ENCODE measurements around the gene NKG7.

Gene NKG7

DNA sequence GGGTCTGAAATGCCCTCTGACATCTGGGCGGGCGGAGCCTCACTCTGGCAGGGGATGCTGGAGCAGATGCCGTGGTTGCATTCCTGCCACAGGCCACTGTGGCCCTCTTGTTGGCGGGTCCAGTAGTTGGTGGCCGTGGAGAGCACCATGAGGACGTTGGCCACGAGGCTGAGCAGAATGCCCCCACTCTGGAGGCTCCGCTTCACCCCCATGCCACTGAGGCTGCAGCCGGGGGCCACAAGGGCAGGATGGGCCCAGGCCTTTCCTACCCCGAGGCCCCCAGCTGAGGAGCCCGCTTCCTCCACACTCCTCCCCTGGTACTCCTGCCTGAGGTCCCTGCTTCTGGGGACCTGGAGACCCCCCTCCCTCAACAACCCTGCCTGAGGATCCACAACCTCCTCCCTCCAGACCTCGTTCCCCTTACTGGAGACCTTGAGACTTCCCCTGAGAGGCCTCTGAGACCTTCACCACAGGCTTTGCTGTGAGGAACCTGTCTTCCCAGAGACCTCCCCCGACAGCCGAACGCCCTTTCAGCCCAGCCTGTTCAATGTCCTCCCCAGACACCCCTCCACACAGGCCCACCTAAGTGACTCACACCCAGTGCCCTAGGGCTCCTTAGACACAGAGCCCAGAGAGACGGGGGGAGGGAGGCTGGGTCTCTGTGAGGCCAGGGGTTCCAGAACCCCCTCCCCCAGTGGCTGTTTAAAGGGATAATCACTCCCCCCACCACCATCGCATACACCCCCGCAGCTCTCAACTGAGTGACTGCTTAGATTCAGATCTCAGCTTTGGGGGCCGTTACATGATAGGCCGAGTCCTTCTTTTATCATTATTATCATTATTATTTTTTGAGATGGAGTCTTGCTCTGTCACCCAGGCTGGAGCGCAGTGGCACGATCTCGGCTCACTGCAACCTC lies 3.8 kb downstream of the NKG7 start, which contains the start of gene CLDND2:
Gene CLDND2 (minus strand): TSS at position 638 of the 917 bp plus-strand sequence. CDS start 426 bp downstream, at position 212.
- TF ChIP-seq, protein P1, sequence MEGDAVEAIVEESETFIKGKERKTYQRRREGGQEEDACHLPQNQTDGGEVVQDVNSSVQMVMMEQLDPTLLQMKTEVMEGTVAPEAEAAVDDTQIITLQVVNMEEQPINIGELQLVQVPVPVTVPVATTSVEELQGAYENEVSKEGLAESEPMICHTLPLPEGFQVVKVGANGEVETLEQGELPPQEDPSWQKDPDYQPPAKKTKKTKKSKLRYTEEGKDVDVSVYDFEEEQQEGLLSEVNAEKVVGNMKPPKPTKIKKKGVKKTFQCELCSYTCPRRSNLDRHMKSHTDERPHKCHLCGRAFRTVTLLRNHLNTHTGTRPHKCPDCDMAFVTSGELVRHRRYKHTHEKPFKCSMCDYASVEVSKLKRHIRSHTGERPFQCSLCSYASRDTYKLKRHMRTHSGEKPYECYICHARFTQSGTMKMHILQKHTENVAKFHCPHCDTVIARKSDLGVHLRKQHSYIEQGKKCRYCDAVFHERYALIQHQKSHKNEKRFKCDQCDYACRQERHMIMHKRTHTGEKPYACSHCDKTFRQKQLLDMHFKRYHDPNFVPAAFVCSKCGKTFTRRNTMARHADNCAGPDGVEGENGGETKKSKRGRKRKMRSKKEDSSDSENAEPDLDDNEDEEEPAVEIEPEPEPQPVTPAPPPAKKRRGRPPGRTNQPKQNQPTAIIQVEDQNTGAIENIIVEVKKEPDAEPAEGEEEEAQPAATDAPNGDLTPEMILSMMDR (IDR thresholded peaks at IDR 0.05; ENCODE audit: low read depth, low read length) = no peak
- H3K4me3 ChIP-seq (ENCODE audit: low read depth, low read length) = peak within 1 kb of the TSS; percentile 72

- peak overlapping the region; percentile 72 for H3K4me3 ChIP-seq (ENCODE audit: low read depth, low read length)
Measured at GRCh38 chr19:51367565-51368365, 4.7 kb downstream of the NKG7 start.

DNA sequence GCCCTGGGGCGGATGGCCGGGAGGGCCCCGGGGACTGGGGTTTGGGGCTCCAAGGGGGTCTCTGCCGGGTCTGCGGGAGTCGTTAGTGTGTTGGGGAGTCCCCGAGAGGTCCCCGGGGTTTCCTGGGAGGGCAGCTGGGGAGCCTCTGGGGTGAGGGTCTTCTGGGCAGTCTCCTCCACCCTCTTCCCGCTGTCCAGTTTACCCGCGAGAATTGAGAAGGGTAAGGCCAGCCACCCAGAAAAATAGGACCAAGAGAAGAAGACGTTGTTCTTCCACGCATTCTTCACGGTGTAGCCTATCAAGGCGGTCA lies 5.2 kb downstream of the NKG7 start:
- TF ChIP-seq, protein P1 (IDR thresholded peaks at IDR 0.05; ENCODE audit: low read depth, low read length) = no peak
- H3K4me3 ChIP-seq (ENCODE audit: low read depth, low read length) = peak overlapping the region; percentile 67

More at GRCh38 chr19:51367565-51368365, 4.7 kb downstream of the NKG7 start:
- TF ChIP-seq, protein P1 (IDR thresholded peaks at IDR 0.05; ENCODE audit: low read depth, low read length) = no peak

DNA sequence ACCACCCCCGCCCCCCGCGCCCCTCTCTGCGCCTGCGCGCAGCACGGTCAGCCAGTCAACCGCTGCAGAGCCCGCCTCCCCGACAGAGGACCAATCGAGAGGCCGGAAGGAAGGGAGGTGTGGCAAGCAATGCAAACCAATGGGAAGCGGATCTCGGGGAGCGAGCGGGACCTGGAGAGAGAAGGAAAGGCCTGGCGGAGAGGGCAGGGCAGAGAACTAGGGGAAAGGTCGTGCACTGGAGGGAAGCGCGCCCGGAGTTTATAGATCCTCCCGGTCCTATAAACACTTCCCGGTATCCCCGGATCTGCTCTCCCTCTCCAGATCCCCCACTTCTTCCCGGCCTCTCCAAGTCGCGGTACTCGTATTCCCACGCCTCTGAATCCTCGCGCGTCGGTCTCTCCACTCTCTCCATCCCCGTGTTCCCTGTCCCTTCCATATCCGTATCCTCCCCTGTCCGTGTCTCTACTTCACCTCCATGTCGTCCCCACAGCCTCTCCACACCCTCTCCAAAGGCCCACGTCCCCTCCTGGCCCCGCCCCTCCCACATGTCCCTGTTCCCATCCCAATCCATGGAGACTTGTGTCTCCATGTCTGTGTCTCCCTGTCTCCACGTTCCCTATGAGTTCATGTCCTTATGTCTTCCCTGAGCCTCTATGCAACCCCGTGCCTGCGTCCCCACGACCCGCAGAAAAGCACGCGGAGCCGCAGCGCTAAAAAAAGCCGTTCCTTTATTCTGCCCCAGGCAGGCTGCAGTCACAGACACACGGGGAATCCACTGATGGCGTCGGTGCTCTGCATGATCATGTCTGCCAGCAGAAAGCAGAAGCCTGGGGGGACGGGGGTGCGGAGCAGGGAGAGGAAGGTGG lies 5.8 kb downstream of the NKG7 start:
- TF ChIP-seq, protein P1 (IDR thresholded peaks at IDR 0.05; ENCODE audit: low read depth, low read length) = no peak
- peak overlapping the region; percentile 84 for H3K4me3 ChIP-seq (ENCODE audit: low read depth, low read length)

- peak within 1 kb of the TSS; percentile 84 for H3K4me3 ChIP-seq (ENCODE audit: low read depth, low read length)
- TF ChIP-seq, protein P1 (IDR thresholded peaks at IDR 0.05; ENCODE audit: low read depth, low read length) = no peak
Measured at GRCh38 chr19:51365965-51366388, 6.5 kb downstream of the NKG7 start, which contains the start of gene ETFB. Gene ETFB (minus strand): TSS chr19:51366388. CDS start chr19:51366326, 62 bp downstream.

GRCh38 chr19:51365211-51365964 lies 7.1 kb downstream of the NKG7 start:
- TF ChIP-seq, protein P1 (IDR thresholded peaks at IDR 0.05; ENCODE audit: low read depth, low read length) = no peak
- peak overlapping the region; percentile 84 for H3K4me3 ChIP-seq (ENCODE audit: low read depth, low read length)
